CD14-positive monocyte (primary cell): ENCODE measurements around the gene GREM1. TPM values are rescaled to one million over a fixed set of nuclear protein-coding genes. Genes with fewer than 3 reads are reported as not detected.

Experiments used
- DNase-seq, 3 donors: peaks; one replicate each; pipeline ENCODE4 v3.0.0-alpha.2; 2011 to 2022
- H2AFZ ChIP-seq: 2 replicates; pipeline ENCODE4 v1.6.0; 2012; ENCODE audit warnings: mild to moderate bottlenecking, low read depth, low read length, inconsistent platforms; ENCODE audit not compliant: insufficient read depth, poor library complexity, severe bottlenecking
- H3K27ac ChIP-seq, 2 donors: 1 replicate in 1 of 2; 2 replicates in 1 of 2; pipeline ENCODE4 v1.5.1; 2012 to 2013; ENCODE audit warnings: low read length in 2 of 2, control low read depth in 1 of 2, inconsistent platforms in 1 of 2, low read depth in 1 of 2, mild to moderate bottlenecking in 1 of 2
- H3K27me3 ChIP-seq, 2 donors: one replicate each; pipeline versions ENCODE4 v1.6.0 to v1.6.1; 2011 to 2013; ENCODE audit warnings: low read length in 2 of 2; ENCODE audit not compliant: control insufficient read depth in 2 of 2, insufficient read depth in 2 of 2
- H3K36me3 ChIP-seq, 2 donors: replicated peaks in 1 of 2; 1 replicate in 1 of 2; 2 replicates in 1 of 2; pipeline versions ENCODE4 v1.5.1 to v1.6.1; 2012 to 2013; ENCODE audit warnings: low read length in 2 of 2, control low read depth in 1 of 2, inconsistent platforms in 1 of 2, mild to moderate bottlenecking in 1 of 2; ENCODE audit not compliant: insufficient read depth in 2 of 2, control insufficient read depth in 1 of 2
- H3K4me1 ChIP-seq, 2 donors: 1 replicate in 1 of 2; 2 replicates in 1 of 2; pipeline versions ENCODE4 v1.5.1 to v1.6.1; 2012 to 2013; ENCODE audit warnings: low read length in 2 of 2, control low read depth in 1 of 2, inconsistent platforms in 1 of 2, mild to moderate bottlenecking in 1 of 2, moderate library complexity in 1 of 2; ENCODE audit not compliant: insufficient read depth in 2 of 2, control insufficient read depth in 1 of 2
- H3K4me2 ChIP-seq: replicated peaks from 2 replicates; pipeline ENCODE3; 2012; ENCODE audit warnings: low read length, moderate library complexity, mild to moderate bottlenecking; ENCODE audit not compliant: poor library complexity, severe bottlenecking; ENCODE audit errors: extremely low read depth
- H3K4me3 ChIP-seq, 3 experiments: fragments of 200-600 bp in 1 of 3; sonication (generic) in 1 of 3; replicated peaks in 1 of 3; 1 replicate in 2 of 3; 2 replicates in 1 of 3; pipeline ENCODE4 v1.5.1; 2011 to 2013; ENCODE audit warnings: low read length in 3 of 3, mild to moderate bottlenecking in 3 of 3, control low read depth in 2 of 3, low read depth in 2 of 3, inconsistent platforms in 1 of 3, moderate library complexity in 1 of 3
- H3K79me2 ChIP-seq: 2 replicates; pipeline ENCODE4 v1.6.0; 2012; ENCODE audit warnings: mild to moderate bottlenecking, control low read depth, inconsistent platforms, low read length, moderate library complexity; ENCODE audit not compliant: insufficient read depth
- H3K9ac ChIP-seq: 2 replicates; pipeline ENCODE4 v1.6.0; 2017; ENCODE audit warnings: low read length, mild to moderate bottlenecking; ENCODE audit not compliant: insufficient read depth, poor library complexity, severe bottlenecking
- H3K9me3 ChIP-seq, 2 donors: replicated peaks in 1 of 2; 1 replicate in 1 of 2; 2 replicates in 1 of 2; pipeline versions ENCODE4 v1.5.1 to v1.6.1; 2012 to 2013; ENCODE audit warnings: low read length in 2 of 2, control low read depth in 1 of 2; ENCODE audit not compliant: control insufficient read depth in 1 of 2, insufficient read depth in 1 of 2
- H4K20me1 ChIP-seq: 2 replicates; pipeline ENCODE4 v1.6.0; 2012; ENCODE audit warnings: mild to moderate bottlenecking, low read length, control low read depth, moderate library complexity; ENCODE audit not compliant: insufficient read depth
- H3K27ac Mint-ChIP-seq, 7 donors: one replicate each; pipeline ENCODE4 v1.8.0; 2020; ENCODE audit warnings: mild to moderate bottlenecking in 7 of 7, mixed read lengths in 7 of 7, moderate library complexity in 6 of 7, inconsistent platforms in 2 of 7
- H3K27me3 Mint-ChIP-seq, 3 donors: one replicate each; pipeline ENCODE4 v1.8.0; 2021 to 2022; ENCODE audit warnings: low read depth in 3 of 3, mild to moderate bottlenecking in 3 of 3, mixed read lengths in 3 of 3, moderate library complexity in 3 of 3, inconsistent platforms in 1 of 3
- H3K36me3 Mint-ChIP-seq, 2 donors: one replicate each; pipeline ENCODE4 v1.8.0; 2020; ENCODE audit warnings: mixed read lengths in 2 of 2, inconsistent platforms in 1 of 2, mild to moderate bottlenecking in 1 of 2
- H3K4me1 Mint-ChIP-seq: one replicate; pipeline ENCODE4 v1.8.0; 2020; ENCODE audit warnings: mild to moderate bottlenecking, mixed read lengths
- H3K4me3 Mint-ChIP-seq, 2 donors: one replicate each; pipeline ENCODE4 v1.8.0; 2020; ENCODE audit warnings: mild to moderate bottlenecking in 2 of 2, mixed read lengths in 2 of 2, moderate library complexity in 1 of 2
- H3K9me3 Mint-ChIP-seq, 7 donors: one replicate each; pipeline ENCODE4 v1.8.0; 2020 to 2022; ENCODE audit warnings: mixed read lengths in 7 of 7, mild to moderate bottlenecking in 6 of 7, moderate library complexity in 6 of 7, inconsistent platforms in 2 of 7
- CTCF ChIP-seq: fragments of 200-600 bp; IDR thresholded peaks from one replicate; pipeline ENCODE4 v1.8.0; 2022; ENCODE audit warnings: antibody characterized with exemption, mild to moderate bottlenecking
- WGBS: methylation state at CpG from one replicate; pipeline ENCODE4 v1.1.5; 2013; ENCODE audit warnings: missing lambda C conversion rate; ENCODE audit not compliant: insufficient coverage; 5-methylcytosine and 5-hydroxymethylcytosine counted together
- intact Hi-C, 2 donors: fragments of 100-400 bp; cut with micrococcal nuclease; formaldehyde crosslinking; loops; one replicate each; pipeline versions ENCODE4 v1.15.0 to v1.15.1; 2023
- polyA plus RNA-seq, 3 donors: library from polyadenylated mRNA; depleted of rRNA in 1 of 3; unstranded in 2 of 3; stranded (reverse) in 1 of 3; fragments of 300-500 nt in 2 of 3; fragments of >200 nt in 1 of 3; fragmentation: Illumina TruSeq in 2 of 3; gene quantifications; 1 replicate in 2 of 3; 2 replicates in 1 of 3; pipeline ENCODE4 v1.2.3, GENCODE V29; 2012 to 2021

The GREM1 gene
- polyA plus RNA-seq, 3 donors = not detected

- H3K27me3 Mint-ChIP-seq = peaks cover 0 to 9% (median 7%) of the 10 kb centered on the region in 3 donors
- H3K9me3 ChIP-seq = no peaks in the 10 kb centered on the region
- WGBS = 93% methylated on average over 3 of the region's 8 CpGs
- H4K20me1 ChIP-seq = no peaks in the 10 kb centered on the region
- H3K4me1 ChIP-seq = no peaks in the 10 kb centered on the region
- H3K4me2 ChIP-seq = no peak overlapping the region
- H3K79me2 ChIP-seq = no peaks in the 10 kb centered on the region
- TF ChIP-seq CTCF = no peak
- H2AFZ ChIP-seq = no peak overlapping the region
- H3K27ac Mint-ChIP-seq = no peak overlapping the region
- H3K4me3 Mint-ChIP-seq = no peak overlapping the region
- H3K27ac ChIP-seq = no peak overlapping the region
- no peak for DNase-seq
- no peak overlapping the region for H3K9ac ChIP-seq
- peaks cover 0 to 7% of the 10 kb centered on the region in 2 donors for H3K36me3 Mint-ChIP-seq
- H3K4me3 ChIP-seq = no peak overlapping the region
- H3K9me3 Mint-ChIP-seq = no peaks in the 10 kb centered on the region
- intact Hi-C loops = no loop called here
- no peaks in the 10 kb centered on the region for H3K36me3 ChIP-seq
- no peaks in the 10 kb centered on the region for H3K4me1 Mint-ChIP-seq
- H3K27me3 ChIP-seq = no peaks in the 10 kb centered on the region
These were observed 26.7 kb upstream of the GREM1 start for GRCh38 chr15:32690941-32691688.

- Histone ChIP-seq H3K36me3 (no peaks in the 10 kb centered on the region), H4K20me1 (no peaks in the 10 kb centered on the region), H3K9me3 (no peaks in the 10 kb centered on the region), H2AFZ (no peak overlapping the region), H3K4me1 (no peaks in the 10 kb centered on the region), H3K27ac (no peak overlapping the region), H3K9ac (no peak overlapping the region), H3K4me3 (no peak overlapping the region), H3K27me3 (no peaks in the 10 kb centered on the region), H3K4me2 (no peak overlapping the region), H3K79me2 (no peaks in the 10 kb centered on the region)
- TF ChIP-seq CTCF = no peak
- 96% methylated on average over 4 of the region's 10 CpGs for WGBS
- Mint-ChIP-seq H3K27ac (no peak overlapping the region), H3K9me3 (no peaks in the 10 kb centered on the region), H3K36me3 (peaks cover 0 to 6% of the 10 kb centered on the region in 2 donors), H3K27me3 (peaks cover 0 to 11% (median 7%) of the 10 kb centered on the region in 3 donors), H3K4me3 (no peak overlapping the region), H3K4me1 (no peaks in the 10 kb centered on the region)
- intact Hi-C loops = no loop called here
- DNase-seq = no peak
These were observed 26.1 kb upstream of the GREM1 start for GRCh38 chr15:32691689-32692038.
